ENCODE data around the gene TFAP2E.

The TFAP2E gene

DNA sequence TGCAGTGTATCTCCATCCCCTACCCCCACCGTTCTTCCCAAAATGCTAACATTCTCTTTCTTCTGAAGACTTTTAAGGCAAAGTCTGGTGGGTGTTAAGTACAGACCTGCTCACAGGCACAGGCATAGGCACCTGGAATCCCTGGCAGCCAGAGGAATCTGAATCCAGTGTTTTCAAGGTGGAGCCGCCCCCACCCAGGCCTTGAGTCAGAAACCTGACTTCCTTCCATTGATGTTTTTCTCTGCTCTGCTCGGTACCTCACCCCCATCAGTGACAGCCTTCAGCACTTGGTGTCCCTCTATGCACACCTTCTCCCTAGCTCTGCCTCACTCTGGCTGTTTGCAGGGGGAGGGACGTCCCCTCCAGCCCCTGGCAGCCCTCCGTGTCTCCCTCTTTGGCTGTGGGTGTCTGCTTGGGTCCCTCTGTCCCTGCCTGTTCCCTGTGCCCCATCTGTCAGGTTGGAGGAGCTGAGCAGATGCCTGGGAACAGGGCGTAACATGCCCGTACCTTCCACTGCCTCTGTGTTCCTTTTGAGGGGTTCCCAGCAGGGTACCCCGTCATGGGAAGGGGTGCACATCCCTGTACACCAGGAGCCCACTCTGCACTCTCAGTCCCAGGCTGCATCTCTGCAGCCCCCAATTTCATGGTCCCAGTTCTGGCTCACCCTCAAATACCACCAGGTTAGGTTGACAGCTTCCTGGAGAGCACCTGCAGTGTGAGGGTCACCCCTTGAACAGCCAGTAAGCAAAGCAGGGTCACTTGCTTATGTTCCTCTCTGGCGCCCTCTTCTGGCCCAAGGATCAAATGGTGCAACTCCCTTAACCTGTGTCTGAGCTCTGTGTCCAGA, 8.9 kb upstream of the TFAP2E start:
- Histone ChIP-seq H3K14ac (ENCODE audit: low read length) (no peak overlapping the region), H3K79me2 (ENCODE audit: control insufficient read depth, insufficient read depth, low read length, poor library complexity) (no peaks in the 10 kb centered on the region), H3K9ac (ENCODE audit: low read length) (peak overlapping the region; percentile 6), H3K36me3 (ENCODE audit: control insufficient read depth in 1 of 2, insufficient read depth in 2 of 2, low read length in 2 of 2) (peaks cover 24 to 37% of the 10 kb centered on the region in 2 experiments), H4K12ac (ENCODE audit: low read depth, low read length) (no peak overlapping the region), H3K4me2 (ENCODE audit: low read length) (no peak overlapping the region), H3K4me3 (ENCODE audit: low read depth, low read length) (no peak overlapping the region), H2BK120ac (ENCODE audit: insufficient read depth, low read length, poor library complexity) (no peak overlapping the region), H3K4ac (ENCODE audit: low read depth, low read length) (no peak overlapping the region), H3K27me3 (ENCODE audit: insufficient read depth, low read length) (no peaks in the 10 kb centered on the region), H2BK5ac (ENCODE audit: low read depth, low read length, poor library complexity) (no peak overlapping the region), H2AK5ac (ENCODE audit: low read length) (no peak overlapping the region), H3K79me1 (ENCODE audit: low read length) (no peaks in the 10 kb centered on the region), H4K8ac (ENCODE audit: low read depth, low read length) (no peak overlapping the region), H3K9me3 (ENCODE audit: insufficient read depth, low read depth, low read length) (peaks cover 3% of the 10 kb centered on the region), H3K27ac (ENCODE audit: low read depth, low read length) (no peak overlapping the region), H3K4me1 (ENCODE audit: control insufficient read depth in 1 of 2, insufficient read depth in 2 of 2, low read length in 2 of 2) (peaks cover 0 to 1% of the 10 kb centered on the region in 2 experiments), H2AFZ (ENCODE audit: insufficient read depth, low read length, poor library complexity) (no peak overlapping the region), H3K18ac (ENCODE audit: low read length) (no peak overlapping the region), H4K91ac (ENCODE audit: low read depth, low read length) (no peak overlapping the region), H3K23ac (ENCODE audit: low read length) (no peak overlapping the region), H2BK12ac (ENCODE audit: low read length) (no peak overlapping the region)
- no CpG with 5 or more reads among the region's 9 CpGs for WGBS (ENCODE audit: extremely low coverage, insufficient coverage, insufficient read length)
- DNase-seq, result peak; percentile 66 to 83

DNA sequence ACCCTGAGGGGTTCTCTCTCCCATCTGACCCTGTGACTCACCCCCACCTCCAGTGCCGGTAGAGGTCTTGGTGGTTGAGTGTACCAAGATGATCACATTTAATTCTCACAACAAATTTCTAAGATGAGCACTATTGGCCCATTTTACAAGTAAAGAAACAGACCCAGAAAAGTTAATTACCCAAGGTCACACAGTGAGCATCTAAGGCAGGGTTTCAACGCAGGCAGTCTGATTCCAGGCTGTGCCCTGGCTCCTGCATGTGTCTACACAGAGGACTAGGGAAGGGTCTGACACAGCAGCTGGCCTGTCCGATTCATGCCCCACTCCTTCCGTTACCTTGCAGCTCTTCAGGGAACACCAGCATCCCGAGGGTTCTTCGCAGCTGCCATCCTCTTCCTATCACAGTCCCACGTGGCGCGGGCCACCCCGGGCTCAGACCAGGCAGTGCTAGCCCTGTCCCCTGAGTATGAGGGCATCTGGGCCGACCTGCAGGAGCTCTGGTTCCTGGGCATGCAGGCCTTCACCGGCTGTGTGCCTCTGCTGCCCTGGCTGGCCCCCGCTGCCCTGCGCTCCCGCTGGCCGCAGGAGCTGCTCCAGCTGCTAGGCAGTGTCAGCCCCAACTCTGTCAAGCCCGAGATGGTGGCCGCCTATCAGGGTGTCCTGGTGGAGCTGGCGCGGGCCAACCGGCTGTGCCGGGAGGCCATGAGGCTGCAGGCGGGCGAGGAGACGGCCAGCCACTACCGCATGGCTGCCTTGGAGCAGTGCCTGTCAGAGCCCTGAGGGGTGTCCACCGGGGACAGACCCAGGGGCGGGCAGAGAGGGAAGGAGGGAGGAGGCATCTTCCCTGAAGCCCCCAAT, 8.0 kb upstream of the TFAP2E start:
- Histone ChIP-seq H4K91ac (ENCODE audit: low read depth, low read length) (no peak overlapping the region), H3K36me3 (ENCODE audit: control insufficient read depth in 1 of 2, insufficient read depth in 2 of 2, low read length in 2 of 2) (peaks cover 24 to 37% of the 10 kb centered on the region in 2 experiments), H3K23ac (ENCODE audit: low read length) (no peak overlapping the region), H3K9me3 (ENCODE audit: insufficient read depth, low read depth, low read length) (peaks cover 3% of the 10 kb centered on the region), H2BK120ac (ENCODE audit: insufficient read depth, low read length, poor library complexity) (no peak overlapping the region), H3K27me3 (ENCODE audit: insufficient read depth, low read length) (no peaks in the 10 kb centered on the region), H2BK5ac (ENCODE audit: low read depth, low read length, poor library complexity) (no peak overlapping the region), H3K18ac (ENCODE audit: low read length) (no peak overlapping the region), H3K27ac (ENCODE audit: low read depth, low read length) (no peak overlapping the region), H2AK5ac (ENCODE audit: low read length) (no peak overlapping the region), H3K9ac (ENCODE audit: low read length) (no peak overlapping the region), H3K79me2 (ENCODE audit: control insufficient read depth, insufficient read depth, low read length, poor library complexity) (no peaks in the 10 kb centered on the region), H3K4me1 (ENCODE audit: control insufficient read depth in 1 of 2, insufficient read depth in 2 of 2, low read length in 2 of 2) (peaks cover 1 to 5% of the 10 kb centered on the region in 2 experiments), H3K79me1 (ENCODE audit: low read length) (no peaks in the 10 kb centered on the region), H3K4me3 (ENCODE audit: low read depth, low read length) (no peak overlapping the region), H4K8ac (ENCODE audit: low read depth, low read length) (no peak overlapping the region), H2BK12ac (ENCODE audit: low read length) (no peak overlapping the region), H3K4ac (ENCODE audit: low read depth, low read length) (no peak overlapping the region), H3K14ac (ENCODE audit: low read length) (no peak overlapping the region), H2AFZ (ENCODE audit: insufficient read depth, low read length, poor library complexity) (no peak overlapping the region), H4K12ac (ENCODE audit: low read depth, low read length) (no peak overlapping the region), H3K4me2 (ENCODE audit: low read length) (no peak overlapping the region)
- no peak for DNase-seq
- no CpG with 5 or more reads among the region's 28 CpGs for WGBS (ENCODE audit: extremely low coverage, insufficient coverage, insufficient read length)

DNA sequence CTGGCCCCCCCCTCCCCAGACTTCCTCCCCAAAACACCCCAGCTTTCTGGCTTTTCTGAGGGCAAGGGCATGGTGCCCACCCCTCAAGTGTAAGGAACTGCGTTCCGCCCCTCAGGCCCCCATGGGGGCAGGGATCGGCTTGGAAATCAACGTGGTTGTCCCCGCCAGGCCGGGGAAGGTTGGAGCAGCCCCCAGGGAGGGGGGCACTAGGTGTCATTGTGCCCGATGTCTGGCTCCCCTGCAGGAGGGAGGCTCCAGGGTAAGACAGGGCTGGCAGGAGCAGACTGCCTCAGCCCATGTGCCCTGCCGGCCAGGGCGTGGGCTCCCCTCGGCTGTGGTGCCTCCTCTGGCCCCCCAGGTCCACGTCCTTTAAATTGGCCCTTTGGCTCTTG, 7.4 kb upstream of the TFAP2E start:
- no peak overlapping the region for H2BK12ac ChIP-seq (ENCODE audit: low read length)
- no peak overlapping the region for H4K12ac ChIP-seq (ENCODE audit: low read depth, low read length)
- H3K27ac ChIP-seq (ENCODE audit: low read depth, low read length), result no peak overlapping the region
- no peak overlapping the region for H3K9ac ChIP-seq (ENCODE audit: low read length)
- H3K79me2 ChIP-seq (ENCODE audit: control insufficient read depth, insufficient read depth, low read length, poor library complexity), result no peaks in the 10 kb centered on the region
- H3K9me3 ChIP-seq (ENCODE audit: insufficient read depth, low read depth, low read length), result peaks cover 3% of the 10 kb centered on the region
- H3K36me3 ChIP-seq (ENCODE audit: control insufficient read depth in 1 of 2, insufficient read depth in 2 of 2, low read length in 2 of 2), result peaks cover 20 to 32% of the 10 kb centered on the region in 2 experiments
- H3K4me2 ChIP-seq (ENCODE audit: low read length), result no peak overlapping the region
- H3K23ac ChIP-seq (ENCODE audit: low read length), result no peak overlapping the region
- H4K91ac ChIP-seq (ENCODE audit: low read depth, low read length), result no peak overlapping the region
- H3K4ac ChIP-seq (ENCODE audit: low read depth, low read length), result no peak overlapping the region
- no peak overlapping the region for H3K18ac ChIP-seq (ENCODE audit: low read length)
- no peaks in the 10 kb centered on the region for H3K79me1 ChIP-seq (ENCODE audit: low read length)
- no CpG with 5 or more reads among the region's 11 CpGs for WGBS (ENCODE audit: extremely low coverage, insufficient coverage, insufficient read length)
- H2BK120ac ChIP-seq (ENCODE audit: insufficient read depth, low read length, poor library complexity), result no peak overlapping the region
- no peak overlapping the region for H2AK5ac ChIP-seq (ENCODE audit: low read length)
- peaks cover 6 to 8% of the 10 kb centered on the region in 2 experiments for H3K4me1 ChIP-seq (ENCODE audit: control insufficient read depth in 1 of 2, insufficient read depth in 2 of 2, low read length in 2 of 2)
- no peak overlapping the region for H2AFZ ChIP-seq (ENCODE audit: insufficient read depth, low read length, poor library complexity)
- H3K14ac ChIP-seq (ENCODE audit: low read length), result no peak overlapping the region
- DNase-seq, result no peak
- no peak overlapping the region for H2BK5ac ChIP-seq (ENCODE audit: low read depth, low read length, poor library complexity)
- no peak overlapping the region for H4K8ac ChIP-seq (ENCODE audit: low read depth, low read length)
- H3K27me3 ChIP-seq (ENCODE audit: insufficient read depth, low read length), result no peaks in the 10 kb centered on the region
- no peak overlapping the region for H3K4me3 ChIP-seq (ENCODE audit: low read depth, low read length)

DNA sequence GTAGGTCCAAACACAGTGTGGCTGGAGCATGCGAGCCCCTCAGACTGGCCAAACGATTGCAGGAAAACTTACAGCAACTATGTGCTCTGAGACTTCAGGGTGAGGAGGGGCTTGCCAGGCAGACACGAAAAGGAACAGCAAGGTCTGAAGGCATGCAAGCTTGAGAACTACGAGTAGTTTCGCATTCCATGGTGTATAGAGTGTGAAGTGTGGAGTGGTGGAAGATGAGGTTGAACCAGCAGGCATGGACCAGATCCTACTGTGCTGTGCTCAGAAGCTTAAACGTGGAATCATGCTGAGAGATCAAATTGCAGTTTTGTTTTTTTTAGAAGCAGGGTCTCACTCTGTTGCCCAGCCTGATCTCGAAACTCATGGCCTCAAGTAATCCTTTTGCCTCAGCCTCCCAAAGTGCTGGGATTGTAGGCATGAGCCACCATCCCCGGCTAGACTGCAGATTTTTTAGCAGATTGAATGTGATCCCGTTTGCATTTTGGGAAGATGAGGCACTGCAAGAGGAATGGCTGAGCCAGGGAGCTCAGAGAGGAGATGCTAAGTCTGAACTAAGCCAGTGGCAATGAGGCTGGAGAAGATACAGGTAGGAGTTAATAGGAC, 5.1 kb upstream of the TFAP2E start:
- Histone ChIP-seq H2AK5ac (ENCODE audit: low read length) (no peak overlapping the region), H3K27me3 (ENCODE audit: insufficient read depth, low read length) (no peaks in the 10 kb centered on the region), H3K23ac (ENCODE audit: low read length) (no peak overlapping the region), H3K36me3 (ENCODE audit: control insufficient read depth in 1 of 2, insufficient read depth in 2 of 2, low read length in 2 of 2) (peaks cover 9 to 13% of the 10 kb centered on the region in 2 experiments), H3K4ac (ENCODE audit: low read depth, low read length) (no peak overlapping the region), H2BK5ac (ENCODE audit: low read depth, low read length, poor library complexity) (no peak overlapping the region), H4K8ac (ENCODE audit: low read depth, low read length) (no peak overlapping the region), H3K9ac (ENCODE audit: low read length) (no peak overlapping the region), H2BK12ac (ENCODE audit: low read length) (no peak overlapping the region), H3K4me3 (ENCODE audit: low read depth, low read length) (no peak overlapping the region), H4K12ac (ENCODE audit: low read depth, low read length) (no peak overlapping the region), H3K27ac (ENCODE audit: low read depth, low read length) (no peak overlapping the region), H3K79me2 (ENCODE audit: control insufficient read depth, insufficient read depth, low read length, poor library complexity) (no peaks in the 10 kb centered on the region), H2AFZ (ENCODE audit: insufficient read depth, low read length, poor library complexity) (no peak overlapping the region), H3K79me1 (ENCODE audit: low read length) (peaks cover 2% of the 10 kb centered on the region), H3K4me1 (ENCODE audit: control insufficient read depth in 1 of 2, insufficient read depth in 2 of 2, low read length in 2 of 2) (peaks cover 13 to 20% of the 10 kb centered on the region in 2 experiments), H3K9me3 (ENCODE audit: insufficient read depth, low read depth, low read length) (no peaks in the 10 kb centered on the region), H3K14ac (ENCODE audit: low read length) (no peak overlapping the region), H2BK120ac (ENCODE audit: insufficient read depth, low read length, poor library complexity) (no peak overlapping the region), H4K91ac (ENCODE audit: low read depth, low read length) (no peak overlapping the region), H3K4me2 (ENCODE audit: low read length) (no peak overlapping the region), H3K18ac (ENCODE audit: low read length) (no peak overlapping the region)
- DNase-seq, result no peak
- WGBS (ENCODE audit: extremely low coverage, insufficient coverage, insufficient read length), result no CpG with 5 or more reads among the region's 9 CpGs
